ENCODE results near the gene MED23.

GRCh38 chr6:131597446-131597845 is 30.6 kb downstream of the MED23 start:
- TF ChIP-seq CTCF (IDR thresholded peaks at IDR 0.05) (peak; percentile 43), EZH2 (IDR thresholded peaks at IDR 0.05) (no peak)

Measured in neural progenitor cell (in vitro differentiated cells).